GM12892 (cell line): ENCODE data around the gene NTN5.

Experiments
- POLR2A ChIP-seq: IDR thresholded peaks from 2 replicates; pipeline ENCODE4 v1.6.1; 2011; ENCODE audit warnings: low read depth, low read length, control low read depth
- POLR2AphosphoS5 ChIP-seq: IDR thresholded peaks from 2 replicates; pipeline ENCODE4 v1.6.1; 2011; ENCODE audit warnings: low read depth, low read length, control low read depth
- TAF1 ChIP-seq: IDR thresholded peaks from 2 replicates; pipeline ENCODE4 v1.6.1; 2011; ENCODE audit warnings: low read depth, mild to moderate bottlenecking, control low read depth, low read length, borderline replicate concordance

DNA sequence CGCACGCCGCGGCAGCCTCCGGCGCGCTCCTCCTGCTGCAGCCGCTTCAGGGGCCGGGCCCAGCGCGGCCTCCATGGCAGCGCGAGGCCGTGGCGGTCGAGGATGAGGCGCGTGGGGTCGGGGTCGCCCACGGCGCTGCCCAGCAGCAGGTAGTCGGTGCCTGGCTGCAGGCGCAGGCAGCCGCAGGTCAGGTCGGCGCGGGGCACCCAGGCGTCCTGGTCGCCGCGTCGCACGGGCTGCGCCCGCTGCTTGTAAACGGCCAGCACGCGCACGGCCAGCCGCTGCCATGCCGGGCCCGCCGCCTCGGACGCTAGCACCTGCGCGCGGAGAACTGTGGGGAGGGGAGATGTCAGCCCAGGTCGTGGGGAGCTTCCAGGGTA lies 11.1 kb downstream of the NTN5 start:
- TF ChIP-seq POLR2A (no peak), TAF1 (no peak), POLR2AphosphoS5 (no peak)
